Vagina (tissue), 2 donors: ENCODE results near the gene S100PBP. TPM values are rescaled to one million over a fixed set of nuclear protein-coding genes. Genes with fewer than 3 reads are reported as not detected.
A peak's percentile ranks its signal among the peaks of the same experiment; 100 is the strongest.

Source experiments
- DNase-seq, 2 donors: peaks; one replicate each; pipeline ENCODE4 v3.0.0-alpha.2; 2017; ENCODE audit errors: extremely low spot score in 2 of 2
- H3K27ac ChIP-seq: fragments of 200-600 bp; sonication (generic); one replicate; pipeline ENCODE4 v1.5.1; 2019
- H3K27me3 ChIP-seq: fragments of 200-600 bp; sonication (generic); one replicate; pipeline ENCODE4 v1.5.1; 2019
- H3K36me3 ChIP-seq, 2 donors: fragments of 200-600 bp; sonication (generic); one replicate each; pipeline ENCODE4 v1.5.1; 2017 to 2019
- H3K4me1 ChIP-seq: fragments of 200-600 bp; sonication (generic); one replicate; pipeline ENCODE4 v1.5.1; 2019
- H3K4me3 ChIP-seq, 2 donors: fragments of 200-600 bp; sonication (generic); 1 replicate in 1 of 2; 2 replicates in 1 of 2; pipeline ENCODE4 v1.5.1; 2016 to 2019
- H3K9me3 ChIP-seq: fragments of 200-600 bp; sonication (generic); one replicate; pipeline ENCODE4 v1.5.1; 2019
- POLR2A ChIP-seq, 2 donors: fragments of 450-650 bp; IDR thresholded peaks; one replicate each; pipeline ENCODE4 v1.6.1; 2017; ENCODE audit warnings: antibody characterized with exemption in 2 of 2, mild to moderate bottlenecking in 2 of 2, moderate library complexity in 2 of 2
- POLR2AphosphoS5 ChIP-seq, 2 donors: sonication (generic); formaldehyde crosslinking; IDR thresholded peaks; one replicate each; pipeline ENCODE4 v1.9.0; 2017; ENCODE audit warnings: antibody characterized with exemption in 2 of 2, mild to moderate bottlenecking in 2 of 2, low read depth in 1 of 2; ENCODE audit not compliant: insufficient read depth in 1 of 2
- intact Hi-C: fragments of 100-400 bp; cut with DNase I; formaldehyde crosslinking; loops from one replicate; pipeline ENCODE4 v1.15.1; 2023
- total RNA-seq: library from RNA; depleted of rRNA; stranded (reverse); fragments of >200 nt; gene quantifications from one replicate; pipeline ENCODE4 v1.2.3, GENCODE V29; 2016
- TF ChIP-seq, protein P1 (sequence below), 3 experiments: fragments of 450-650 bp in 2 of 3; fragments of 200-600 bp in 1 of 3; sonication (generic) in 1 of 3; IDR thresholded peaks; one replicate each; pipeline ENCODE4 v1.5.1; 2017 to 2019; ENCODE audit warnings: antibody characterized with exemption in 3 of 3, mild to moderate bottlenecking in 2 of 3, moderate library complexity in 2 of 3

The S100PBP gene
- total RNA-seq, 1 donor from 2014 or later: 19.6 TPM

DNA sequence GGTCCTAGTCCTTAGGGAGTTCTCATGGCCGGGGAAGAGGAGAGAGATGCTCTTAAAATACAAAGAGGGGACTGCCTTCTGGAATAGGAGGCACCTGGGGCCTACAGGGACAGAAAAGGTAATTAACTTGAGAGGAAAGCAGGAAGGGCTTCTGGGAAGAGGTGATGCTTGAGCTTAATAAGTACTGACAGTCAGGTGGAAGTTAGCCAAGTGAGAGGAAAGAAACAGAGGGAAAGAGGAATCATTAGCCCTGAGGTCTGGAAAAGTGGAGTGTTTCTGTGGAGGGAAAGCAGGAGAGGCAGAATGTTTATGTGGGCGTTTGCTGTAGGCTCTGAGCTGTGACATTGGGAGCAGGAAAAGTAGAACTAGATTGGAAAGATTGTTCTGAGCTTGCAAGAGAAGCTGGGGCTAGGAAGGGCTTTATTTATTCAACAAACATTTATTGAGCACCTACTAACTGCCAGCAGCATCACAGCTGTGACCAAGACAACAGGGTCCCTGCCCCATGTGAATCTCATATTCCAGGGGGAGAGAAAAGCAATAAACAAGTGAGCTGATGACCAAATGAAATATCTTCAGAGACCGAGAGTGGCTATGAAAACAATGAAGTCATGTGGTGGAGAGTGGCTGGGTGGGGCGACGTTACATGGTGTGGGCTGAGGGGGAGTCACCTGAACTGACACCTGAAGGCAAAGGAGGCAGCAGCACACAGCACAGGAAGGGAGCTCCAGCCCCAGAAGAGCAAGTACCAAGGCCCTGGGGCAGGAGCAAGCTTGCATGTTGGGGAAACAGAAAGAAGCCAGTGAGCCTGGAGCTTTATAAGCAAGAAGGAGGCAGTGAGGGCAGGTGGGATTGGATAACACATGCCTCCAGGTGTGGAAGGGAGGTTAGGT, 57.7 kb downstream of the S100PBP start:
- no peaks in the 10 kb centered on the region for H3K27me3 ChIP-seq
- H3K27ac ChIP-seq: no peak overlapping the region
- intact Hi-C loops: loop anchor here (10.0 kb wide), 1 partner anchor 160 kb away; no protein-coding TSS in a partner anchor
- H3K9me3 ChIP-seq: no peaks in the 10 kb centered on the region
- H3K4me1 ChIP-seq: peaks cover 28% of the 10 kb centered on the region
- TF ChIP-seq, protein P1, sequence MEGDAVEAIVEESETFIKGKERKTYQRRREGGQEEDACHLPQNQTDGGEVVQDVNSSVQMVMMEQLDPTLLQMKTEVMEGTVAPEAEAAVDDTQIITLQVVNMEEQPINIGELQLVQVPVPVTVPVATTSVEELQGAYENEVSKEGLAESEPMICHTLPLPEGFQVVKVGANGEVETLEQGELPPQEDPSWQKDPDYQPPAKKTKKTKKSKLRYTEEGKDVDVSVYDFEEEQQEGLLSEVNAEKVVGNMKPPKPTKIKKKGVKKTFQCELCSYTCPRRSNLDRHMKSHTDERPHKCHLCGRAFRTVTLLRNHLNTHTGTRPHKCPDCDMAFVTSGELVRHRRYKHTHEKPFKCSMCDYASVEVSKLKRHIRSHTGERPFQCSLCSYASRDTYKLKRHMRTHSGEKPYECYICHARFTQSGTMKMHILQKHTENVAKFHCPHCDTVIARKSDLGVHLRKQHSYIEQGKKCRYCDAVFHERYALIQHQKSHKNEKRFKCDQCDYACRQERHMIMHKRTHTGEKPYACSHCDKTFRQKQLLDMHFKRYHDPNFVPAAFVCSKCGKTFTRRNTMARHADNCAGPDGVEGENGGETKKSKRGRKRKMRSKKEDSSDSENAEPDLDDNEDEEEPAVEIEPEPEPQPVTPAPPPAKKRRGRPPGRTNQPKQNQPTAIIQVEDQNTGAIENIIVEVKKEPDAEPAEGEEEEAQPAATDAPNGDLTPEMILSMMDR (IDR thresholded peaks at IDR 0.05): no peak
- no peak for TF ChIP-seq POLR2AphosphoS5 (IDR thresholded peaks at IDR 0.05; ENCODE audit: insufficient read depth in 1 of 2, low read depth in 1 of 2)
- TF ChIP-seq POLR2A (IDR thresholded peaks at IDR 0.05): no peak
- H3K4me3 ChIP-seq: no peak overlapping the region
- H3K36me3 ChIP-seq: no peaks in the 10 kb centered on the region
- no peak for DNase-seq

DNA sequence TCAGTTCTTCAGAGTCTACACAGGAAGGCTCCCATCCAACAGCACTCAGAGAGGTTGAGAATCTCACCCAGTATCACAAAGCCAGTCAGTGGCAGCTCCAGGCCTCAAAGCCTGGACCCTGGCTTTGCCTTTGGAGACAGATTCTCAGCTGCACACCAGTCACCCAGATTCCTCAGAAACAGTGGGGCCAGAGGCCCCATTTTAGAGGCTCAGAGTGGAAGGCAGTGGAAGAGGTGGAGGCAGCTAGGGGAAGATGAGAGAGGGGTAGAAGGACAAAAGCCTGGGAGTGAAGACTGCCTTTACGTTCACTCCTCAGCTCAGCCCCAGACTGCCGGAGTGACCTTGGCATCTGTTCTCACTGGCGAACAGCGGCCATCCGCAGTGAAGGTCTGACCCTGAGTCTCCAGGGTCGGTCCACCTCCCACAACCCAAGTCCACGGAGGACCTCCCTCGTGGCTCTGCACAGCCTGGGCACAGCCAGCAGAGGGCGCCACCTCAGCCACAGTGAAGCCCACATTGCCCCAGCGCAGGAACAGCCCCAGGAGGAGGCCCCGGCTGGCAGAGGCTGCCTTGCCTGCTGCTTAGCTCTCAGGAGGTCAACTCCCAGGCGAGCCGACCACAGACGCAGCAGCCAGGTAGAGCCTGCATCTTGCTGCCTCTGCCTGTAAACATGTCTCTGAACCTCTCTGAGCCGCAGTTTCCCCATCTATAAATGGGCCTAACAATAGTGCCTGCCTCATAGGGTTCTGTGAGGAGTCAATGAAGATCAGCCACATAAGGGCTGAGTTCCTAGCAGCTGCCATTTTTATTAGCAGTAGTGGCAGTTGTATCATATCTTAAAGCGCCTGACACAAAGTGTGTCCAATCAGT, 59.1 kb downstream of the S100PBP start:
- Histone ChIP-seq H3K36me3 (no peaks in the 10 kb centered on the region), H3K27me3 (no peaks in the 10 kb centered on the region), H3K9me3 (no peaks in the 10 kb centered on the region), H3K27ac (no peak overlapping the region), H3K4me3 (no peak overlapping the region), H3K4me1 (peaks cover 17% of the 10 kb centered on the region)
- intact Hi-C loops: loop anchor here (10.0 kb wide), 1 partner anchor 162 kb away; no protein-coding TSS in a partner anchor
- TF ChIP-seq, protein P1 (IDR thresholded peaks at IDR 0.05): peak in 2 of 3 experiments; percentile 48 to 50
- TF ChIP-seq POLR2A (IDR thresholded peaks at IDR 0.05) (no peak), POLR2AphosphoS5 (IDR thresholded peaks at IDR 0.05; ENCODE audit: insufficient read depth in 1 of 2, low read depth in 1 of 2) (no peak)
- no peak for DNase-seq

DNA sequence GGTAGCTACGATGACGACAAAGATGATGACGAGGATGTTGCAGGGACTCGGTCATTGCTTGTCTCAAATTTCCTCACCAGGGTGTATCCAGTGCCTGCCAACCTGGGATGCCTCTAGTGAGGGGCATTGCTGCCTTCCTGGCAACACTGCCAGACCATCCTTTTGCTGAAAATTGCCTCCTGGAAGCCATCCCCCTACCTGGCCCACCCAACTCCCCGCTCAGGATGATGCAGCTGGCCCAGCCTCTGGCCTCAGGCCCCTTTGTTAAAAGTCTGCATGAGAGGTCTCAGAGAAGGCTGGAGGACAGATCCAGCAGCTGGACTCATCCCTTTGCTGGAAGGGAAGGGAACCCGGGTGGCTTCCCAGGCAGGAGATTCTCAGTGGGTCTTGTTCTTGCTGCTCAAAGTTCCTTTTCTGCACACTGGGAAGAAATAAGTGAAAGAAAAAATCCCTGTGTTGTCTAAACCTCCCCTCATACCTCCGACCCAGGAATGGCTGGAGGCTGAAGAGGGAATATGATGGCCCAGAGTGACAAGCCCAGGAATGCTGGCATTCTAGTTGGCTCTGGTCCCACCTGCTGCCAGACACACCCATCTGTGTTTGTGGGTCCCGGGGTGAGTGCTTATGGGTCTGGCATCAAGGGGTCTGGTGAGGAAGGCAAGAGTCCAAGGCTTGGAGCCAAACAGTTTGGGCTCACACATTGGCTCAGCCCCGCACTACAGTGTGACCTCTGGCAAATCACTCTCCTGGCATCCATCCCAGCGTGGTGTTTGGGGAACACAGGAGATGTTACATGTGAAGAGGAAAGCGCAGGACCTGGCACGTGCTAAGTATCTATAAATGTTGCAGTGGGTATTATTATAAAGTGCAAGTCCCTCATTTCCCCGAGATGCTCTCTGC, 60.0 kb downstream of the S100PBP start:
- H3K27ac ChIP-seq: no peak overlapping the region
- intact Hi-C loops: loop anchor here (10.0 kb wide), 1 partner anchor 163 kb away; no protein-coding TSS in a partner anchor
- DNase-seq: no peak
- H3K27me3 ChIP-seq: no peaks in the 10 kb centered on the region
- H3K36me3 ChIP-seq: no peaks in the 10 kb centered on the region
- H3K9me3 ChIP-seq: no peaks in the 10 kb centered on the region
- H3K4me1 ChIP-seq: peaks cover 9% of the 10 kb centered on the region
- no peak overlapping the region for H3K4me3 ChIP-seq
- no peak for TF ChIP-seq POLR2A (IDR thresholded peaks at IDR 0.05)
- TF ChIP-seq, protein P1 (IDR thresholded peaks at IDR 0.05): no peak
- TF ChIP-seq POLR2AphosphoS5 (IDR thresholded peaks at IDR 0.05; ENCODE audit: insufficient read depth in 1 of 2, low read depth in 1 of 2): no peak

DNA sequence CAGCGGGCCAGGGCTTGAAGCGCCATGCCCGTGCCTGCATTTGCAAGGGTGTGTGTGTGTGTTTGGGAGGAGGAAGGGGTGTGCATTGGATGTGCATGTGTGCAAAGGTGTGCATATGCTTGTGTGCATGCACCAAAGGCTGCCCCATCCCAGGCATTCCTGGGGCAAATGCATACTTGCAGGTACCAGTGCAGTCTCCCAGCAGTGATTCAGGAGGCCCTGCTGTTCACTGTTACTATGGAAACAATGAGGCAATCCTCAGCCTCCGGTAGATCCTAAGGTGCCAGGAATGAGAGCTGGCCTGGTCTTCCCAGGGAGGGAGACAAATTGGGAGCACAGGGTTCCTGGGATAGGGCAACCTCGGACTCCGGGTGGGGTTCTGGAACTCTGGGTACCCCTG, 60.7 kb downstream of the S100PBP start:
- no peaks in the 10 kb centered on the region for H3K9me3 ChIP-seq
- TF ChIP-seq POLR2AphosphoS5 (IDR thresholded peaks at IDR 0.05; ENCODE audit: insufficient read depth in 1 of 2, low read depth in 1 of 2) (no peak), POLR2A (IDR thresholded peaks at IDR 0.05) (no peak)
- TF ChIP-seq, protein P1 (IDR thresholded peaks at IDR 0.05): no peak
- H3K36me3 ChIP-seq: no peaks in the 10 kb centered on the region
- peaks cover 5% of the 10 kb centered on the region for H3K4me1 ChIP-seq
- H3K27ac ChIP-seq: no peak overlapping the region
- DNase-seq: no peak
- intact Hi-C loops: loop anchor here (10.0 kb wide), 1 partner anchor 163 kb away; no protein-coding TSS in a partner anchor
- H3K27me3 ChIP-seq: no peaks in the 10 kb centered on the region
- no peak overlapping the region for H3K4me3 ChIP-seq
